NCI-H748 (cell line): Measurements from ENCODE around the gene PACSIN2.
"Not testable (repeated sequence)": the region's sequence is repeated elsewhere in the genome, so short reads cannot be mapped to it uniquely, and the experiment has no call there.

Experiments used
- DNase-seq: peaks from one replicate; lab custom pipeline; 2025; ENCODE audit not compliant: unreplicated experiment; lab: John Stamatoyannopoulos, UW

Gene PACSIN2

DNA sequence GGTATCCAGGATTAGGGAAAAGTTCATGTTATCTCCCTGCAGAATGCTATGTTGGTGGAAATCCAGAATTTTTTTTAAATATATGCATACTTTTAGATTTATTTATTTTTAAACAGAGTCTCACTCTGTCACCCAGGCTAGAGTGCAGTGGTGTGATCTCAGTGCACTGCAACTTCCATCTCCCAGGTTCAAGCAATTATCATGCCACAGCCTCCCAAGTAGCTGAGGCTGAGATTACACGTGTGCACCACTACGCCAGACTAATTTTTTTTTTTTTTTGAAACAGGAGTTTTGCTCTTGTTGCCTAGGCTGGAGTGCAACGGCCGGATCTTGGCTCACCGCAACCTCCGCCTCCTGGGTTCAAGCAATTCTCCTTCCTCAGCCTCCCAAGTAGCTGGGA lies 2.6 kb downstream of the PACSIN2 start:
- no peak for DNase-seq

DNA sequence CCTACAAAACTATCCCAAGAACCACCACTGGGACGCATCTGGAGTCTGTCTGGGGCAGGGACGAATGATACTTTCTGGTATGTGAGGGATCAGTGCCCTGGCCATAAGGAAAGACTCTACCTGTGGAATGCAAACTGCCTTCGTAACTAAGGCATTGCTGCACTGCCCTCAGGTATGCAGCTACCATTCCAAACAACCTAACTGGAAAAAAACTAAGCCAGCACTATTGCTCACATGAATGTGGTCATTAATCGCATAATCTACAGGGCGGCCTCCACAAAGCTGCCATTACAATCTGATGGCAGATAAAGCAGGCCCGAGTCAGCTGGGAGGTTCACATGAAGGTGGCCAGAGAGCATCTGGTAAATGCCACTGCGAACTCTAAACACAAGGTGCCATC lies 3.9 kb downstream of the PACSIN2 start:
- DNase-seq: no peak

DNA sequence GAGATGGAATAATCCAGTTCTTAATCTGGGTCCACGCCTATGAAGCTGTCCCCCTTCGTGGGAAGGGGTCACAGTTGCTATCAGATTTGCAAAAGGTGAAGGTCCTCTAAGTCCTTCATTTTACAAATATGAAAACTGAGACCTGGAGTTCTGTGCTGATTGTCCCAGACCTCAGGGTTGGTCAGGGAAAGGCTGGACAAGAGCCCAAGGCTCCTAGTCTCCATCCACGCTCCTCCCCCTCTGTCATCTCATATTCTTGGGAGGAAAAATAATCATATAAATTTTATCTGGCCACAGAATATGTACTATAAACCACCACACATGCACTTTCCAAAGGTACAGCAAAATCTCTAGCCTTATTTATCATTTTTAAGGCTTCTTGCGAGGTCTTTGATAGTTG lies 5.5 kb downstream of the PACSIN2 start:
- DNase-seq: no peak

DNA sequence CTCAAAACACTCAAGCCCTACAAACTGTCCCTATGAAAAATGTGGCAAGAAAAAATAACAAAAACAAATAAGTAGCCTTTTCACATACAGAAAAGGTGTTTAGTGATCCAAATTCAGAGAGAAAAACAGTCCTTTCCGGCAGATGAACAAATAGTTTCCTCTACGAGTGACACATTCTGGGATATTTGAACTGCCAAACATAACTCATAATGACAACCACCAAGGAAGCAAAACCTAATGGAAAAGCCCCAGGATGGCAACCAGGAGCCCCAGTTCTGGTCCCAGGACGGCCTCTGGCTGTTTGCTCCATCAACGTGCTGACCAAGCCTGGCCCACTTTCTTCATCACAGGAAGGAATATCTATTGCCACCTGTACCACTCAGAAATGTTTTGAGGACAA lies 6.0 kb downstream of the PACSIN2 start:
- DNase-seq: no peak

DNA sequence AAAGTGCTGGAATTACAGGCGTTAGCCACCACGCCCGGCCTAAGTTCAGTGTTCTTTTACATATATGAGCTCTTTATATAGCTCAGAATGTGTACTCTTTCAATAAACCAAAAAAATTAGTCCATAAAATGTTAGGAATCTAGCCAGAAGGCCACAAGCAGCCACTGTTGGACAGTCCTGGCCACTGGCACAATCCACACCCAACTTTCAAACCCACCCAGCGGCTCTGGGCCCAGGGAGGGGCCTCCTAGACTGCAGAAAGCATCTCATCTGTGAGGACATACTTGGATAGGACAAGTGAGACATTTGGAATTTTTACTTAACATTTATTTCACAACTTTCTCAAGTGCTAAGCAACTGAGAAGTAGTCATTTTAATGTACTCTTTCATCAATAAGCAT lies 6.4 kb downstream of the PACSIN2 start:
- no peak for DNase-seq

DNA sequence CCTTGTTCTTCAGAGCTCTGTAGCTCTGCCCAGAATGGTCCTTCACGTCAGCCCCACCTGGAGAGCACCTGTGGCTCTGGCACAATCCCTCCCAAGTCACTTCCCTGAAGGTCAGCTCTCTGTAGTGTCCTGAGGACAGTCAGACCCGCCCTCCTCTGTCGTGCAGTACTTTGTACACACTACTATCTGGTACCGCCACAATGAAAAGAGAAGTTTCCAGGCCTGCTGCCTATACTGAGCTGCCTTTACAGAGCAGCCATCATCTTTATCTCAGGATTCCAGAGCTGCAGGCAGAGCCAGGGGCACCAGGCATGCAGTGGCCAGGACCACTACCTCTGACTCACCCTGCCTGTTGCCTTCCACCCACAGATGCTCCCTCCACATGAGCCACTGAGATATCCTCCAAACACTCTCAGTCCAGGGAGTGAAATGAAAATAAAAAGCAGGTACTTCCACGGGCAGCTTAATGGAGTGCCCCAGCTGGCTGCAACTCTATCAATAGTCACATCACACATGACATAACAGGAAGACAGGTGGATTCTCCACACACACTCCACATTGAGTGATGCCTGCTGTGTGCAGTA lies 7.3 kb downstream of the PACSIN2 start:
- DNase-seq: no peak

DNA sequence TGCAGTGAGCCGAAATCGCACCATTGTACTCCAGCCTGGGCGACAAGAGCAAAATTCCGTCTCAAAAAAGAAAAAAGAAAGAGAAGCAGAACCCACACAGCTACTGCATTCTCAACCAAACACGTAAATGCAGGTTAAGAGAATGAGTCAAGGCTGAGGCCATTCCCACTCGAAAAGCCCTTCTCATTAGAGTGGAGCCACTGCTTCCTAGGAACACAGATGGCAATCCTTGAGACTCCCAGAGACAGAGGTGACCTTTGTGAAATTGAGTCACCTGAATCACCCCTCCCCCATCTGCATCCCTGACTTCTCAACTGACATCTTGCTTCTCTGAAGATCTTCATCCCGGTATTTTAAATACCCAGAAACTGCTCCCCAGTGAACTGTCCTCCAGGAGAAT lies 8.2 kb downstream of the PACSIN2 start:
- DNase-seq: no peak

DNA sequence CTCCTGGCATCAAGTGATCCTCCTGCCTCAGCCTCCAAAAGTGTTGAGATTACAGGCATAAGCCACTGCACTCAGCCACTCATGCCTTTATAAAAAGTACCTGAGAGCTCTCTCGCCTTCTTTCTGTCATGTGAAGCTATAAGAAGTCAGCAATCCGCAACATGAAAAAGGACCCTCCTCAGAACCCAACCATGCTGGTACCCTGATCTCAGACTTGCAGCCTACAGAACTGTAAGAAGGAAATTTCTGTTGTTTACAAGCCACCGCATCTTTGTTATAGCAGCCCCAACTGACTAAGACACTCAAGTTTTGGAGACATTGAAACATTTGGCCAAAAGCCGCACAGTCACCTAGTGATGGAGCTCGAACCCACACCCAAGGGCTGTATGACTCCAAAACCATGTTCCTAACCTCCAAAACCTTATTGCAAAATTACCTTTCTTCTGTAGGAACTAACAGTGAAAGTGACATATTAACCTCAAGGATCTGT lies 8.9 kb downstream of the PACSIN2 start:
- no peak for DNase-seq

DNA sequence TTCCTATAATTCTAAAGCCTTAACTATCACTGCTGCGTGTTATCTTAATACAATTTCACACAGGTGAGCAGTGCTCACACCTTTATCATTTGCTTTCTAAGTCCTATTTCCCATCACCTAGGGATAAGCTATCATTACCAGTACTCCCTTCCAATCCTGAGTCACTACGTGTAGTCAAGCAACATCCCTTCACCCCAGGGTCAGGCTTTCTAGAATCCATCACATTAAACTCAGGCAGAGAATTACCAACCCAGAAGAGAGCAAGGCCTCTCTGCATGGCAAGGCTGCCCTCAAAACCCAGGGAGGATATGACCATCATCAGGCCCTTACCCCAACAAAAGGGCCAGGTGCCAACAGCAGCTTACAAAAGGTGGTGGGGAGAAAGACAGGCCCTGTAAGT lies 9.8 kb downstream of the PACSIN2 start:
- DNase-seq: no peak

DNA sequence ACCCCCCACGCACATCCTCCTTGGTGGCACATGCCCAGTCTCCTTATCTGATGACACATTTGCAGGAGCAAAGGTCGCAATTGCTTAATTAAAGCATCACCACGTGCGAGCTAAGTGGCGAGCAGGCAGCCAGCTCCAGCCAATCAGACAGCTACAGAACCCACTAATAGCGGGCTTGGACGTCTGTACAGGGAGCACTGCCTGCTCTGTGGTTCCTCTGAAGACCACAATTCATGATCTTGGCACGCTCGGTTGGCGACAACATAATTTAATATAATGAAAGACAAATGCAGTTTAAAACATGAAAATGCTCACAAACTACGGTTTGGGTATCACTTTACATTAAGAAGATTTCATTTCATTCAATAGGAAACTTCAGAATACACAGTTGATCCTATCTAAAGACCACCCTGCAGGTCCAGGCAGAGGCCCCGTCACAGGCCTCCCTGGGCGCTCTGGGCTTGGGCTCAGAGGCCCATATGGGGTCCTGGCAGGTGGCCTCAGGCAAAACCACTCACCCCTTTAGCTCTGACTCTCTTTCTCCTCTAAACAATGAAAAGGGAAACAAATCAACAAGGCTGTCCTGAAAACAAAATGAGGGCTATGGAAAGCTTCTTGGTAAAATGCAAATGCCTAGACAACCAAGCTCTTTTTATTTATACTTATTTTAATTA lies 10.4 kb downstream of the PACSIN2 start:
- DNase-seq: no peak

DNA sequence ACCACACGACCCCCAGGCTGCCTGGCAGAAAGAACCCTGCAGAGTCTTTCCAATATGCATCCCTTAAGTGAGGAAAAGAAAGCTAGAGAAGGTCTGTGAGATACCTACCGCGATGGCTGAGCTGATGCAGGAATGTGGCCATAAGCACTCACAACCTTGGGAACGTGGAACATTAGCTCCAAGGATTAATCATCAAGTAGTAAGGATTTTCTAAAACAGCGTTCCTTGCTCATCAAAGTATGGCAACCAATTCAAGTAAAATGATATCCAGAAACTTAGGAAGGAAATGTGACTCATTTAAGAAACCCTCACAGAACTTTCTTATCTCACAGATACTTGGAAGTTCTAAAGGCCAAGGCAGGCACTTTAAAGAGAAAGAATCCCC lies 12.8 kb downstream of the PACSIN2 start:
- no peak for DNase-seq

DNA sequence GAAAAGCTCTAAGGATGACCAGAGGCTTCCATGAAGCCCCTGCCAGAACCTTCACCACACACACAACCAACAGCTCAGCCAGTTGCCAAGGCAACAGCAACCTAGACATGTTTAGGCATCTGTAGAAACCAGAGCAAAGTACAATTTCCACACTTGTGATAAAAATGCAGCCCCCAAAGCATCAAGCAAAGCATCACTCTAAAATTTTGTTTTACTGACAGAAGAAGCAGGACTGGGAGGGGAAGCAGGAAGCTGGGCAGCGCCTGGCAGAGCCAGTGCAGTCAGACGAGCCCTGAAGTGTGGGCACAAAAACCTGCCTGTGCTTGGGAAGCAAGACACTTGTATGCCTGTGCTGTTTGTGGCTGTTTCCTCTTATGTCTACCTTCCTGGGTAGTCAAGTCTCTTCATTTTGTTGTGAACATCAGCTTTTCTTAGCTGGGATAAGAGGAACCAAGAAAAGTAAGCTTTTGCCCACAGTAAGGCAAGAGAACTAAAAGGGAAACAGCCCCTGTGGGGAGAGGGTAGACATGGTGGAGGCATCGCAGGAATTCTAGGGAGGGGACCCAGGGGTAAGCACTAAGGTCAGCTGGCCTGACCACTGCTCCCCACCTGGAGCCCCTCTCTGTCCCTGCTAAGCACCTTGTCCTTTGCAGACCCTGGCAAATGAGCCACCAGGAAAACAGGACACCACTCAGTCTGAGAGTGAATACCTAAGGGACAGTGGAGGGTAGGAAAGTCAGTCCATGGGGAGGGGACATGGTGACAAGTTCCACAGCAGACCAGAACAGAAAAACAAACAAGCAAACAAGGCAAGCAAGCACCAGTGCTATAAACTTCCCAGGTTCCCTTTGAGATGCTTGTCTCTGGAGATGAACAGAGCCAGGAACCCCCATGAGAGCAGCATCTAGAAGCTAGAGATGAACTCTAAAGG lies 13.4 kb downstream of the PACSIN2 start:
- no peak for DNase-seq

DNA sequence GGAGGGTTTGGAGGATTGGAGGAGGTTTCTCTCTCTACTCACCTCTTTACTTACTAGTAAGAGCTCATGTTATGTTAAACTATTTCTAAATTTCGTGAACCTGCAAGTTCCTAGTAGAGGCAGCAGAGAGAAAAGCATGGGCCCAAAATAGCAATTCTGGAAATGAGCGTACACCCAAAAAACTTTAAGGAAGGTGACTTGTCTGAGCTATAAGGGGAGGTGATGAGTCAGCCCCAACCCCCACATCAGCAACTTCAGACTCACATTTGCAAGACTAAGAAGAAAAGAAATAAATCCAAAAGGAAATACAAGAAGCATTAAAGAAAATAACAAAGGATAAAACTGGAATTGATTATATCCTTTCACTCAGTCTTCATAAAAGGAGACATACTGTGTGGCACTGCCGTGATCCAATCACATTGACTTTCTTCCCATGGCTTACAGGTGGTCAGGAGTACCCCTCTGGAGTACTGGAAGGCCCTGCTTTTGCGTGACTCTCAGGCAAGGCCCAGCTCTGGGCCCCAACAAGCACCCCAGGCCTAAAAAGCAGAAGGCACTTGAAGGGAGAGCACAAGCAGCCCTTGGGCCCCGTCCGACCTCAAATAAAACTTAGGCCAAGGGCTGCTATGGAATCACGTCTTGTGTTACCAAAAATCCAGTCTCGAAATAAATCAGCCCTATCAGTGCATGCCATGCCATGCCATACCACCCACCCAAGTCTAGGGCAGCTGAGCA lies 14.3 kb downstream of the PACSIN2 start:
- DNase-seq: no peak

DNA sequence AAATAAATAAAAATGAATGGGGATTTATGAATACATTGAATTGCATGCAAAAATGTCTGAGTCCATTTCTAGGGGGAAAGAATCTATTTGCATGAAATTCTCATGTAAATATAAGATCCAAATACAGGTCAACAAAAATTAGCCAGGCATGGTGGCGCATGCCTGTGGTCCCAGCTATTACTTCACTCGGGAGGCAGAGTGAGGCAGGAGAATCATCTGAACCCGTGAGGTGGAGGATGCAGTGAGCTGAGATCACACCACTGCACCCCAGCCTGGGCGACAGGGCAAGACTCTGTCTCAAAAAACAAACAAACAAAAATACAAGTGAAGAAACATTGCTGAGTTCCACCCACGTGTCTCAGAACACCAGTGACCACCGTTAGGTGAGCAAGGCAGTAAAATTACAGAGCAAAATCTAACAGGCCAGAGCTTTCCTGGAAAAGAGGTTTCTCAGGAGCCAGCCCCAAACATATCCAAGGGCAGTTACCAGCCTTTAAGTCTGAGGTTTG lies 17.3 kb downstream of the PACSIN2 start:
- DNase-seq: no peak

DNA sequence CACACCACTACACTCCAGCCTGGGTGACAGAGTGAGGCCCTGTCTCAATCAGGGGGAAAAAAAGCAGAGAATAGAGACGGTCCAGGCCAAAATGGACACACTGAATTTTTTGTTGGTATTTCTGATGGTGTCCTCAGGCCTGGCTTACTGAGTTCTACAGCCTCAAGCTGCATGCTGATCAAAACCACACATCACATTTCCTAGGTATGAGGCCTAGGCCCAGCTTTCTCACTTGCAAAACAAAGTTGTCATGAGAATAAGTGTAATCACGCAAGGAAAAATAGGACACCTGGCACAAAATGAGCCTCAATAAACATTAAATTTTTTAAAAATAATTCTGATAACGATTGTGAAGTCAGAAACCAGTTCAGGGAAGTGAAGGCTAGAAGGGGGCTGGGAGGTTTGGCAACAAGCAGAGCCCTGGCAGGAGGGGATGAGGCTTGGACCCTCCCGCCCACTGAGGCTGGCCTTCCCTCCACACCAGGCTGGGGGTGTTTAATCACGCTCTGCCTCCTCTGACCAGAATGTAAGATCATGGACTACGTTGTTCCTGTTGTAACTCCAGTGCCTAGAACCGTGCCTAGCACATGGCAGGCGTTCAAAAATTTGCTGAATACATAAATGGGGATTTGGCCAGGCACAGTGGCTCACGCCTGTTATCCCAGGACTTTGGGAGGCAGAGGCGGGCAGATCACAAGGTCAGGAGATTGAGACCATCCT lies 18.1 kb downstream of the PACSIN2 start:
- no peak for DNase-seq

DNA sequence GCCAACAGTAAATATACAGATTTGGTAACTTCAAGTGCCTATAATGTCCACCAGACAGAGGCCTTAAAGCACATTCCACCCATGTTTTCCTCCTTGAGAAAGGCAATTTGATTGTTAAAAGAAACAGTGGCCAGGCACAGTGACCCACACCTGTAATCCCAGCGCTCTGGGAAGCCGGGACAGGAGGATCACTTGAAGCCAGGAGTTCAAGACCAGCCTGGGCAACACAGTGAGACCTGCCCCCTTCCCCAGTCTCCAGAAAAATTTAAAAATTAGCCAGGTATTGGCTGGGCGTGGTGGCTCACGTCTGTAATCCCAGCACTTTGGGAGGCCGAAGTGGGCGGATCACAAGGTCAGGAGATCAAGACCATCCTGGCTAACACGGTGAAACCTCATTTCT lies 19.3 kb downstream of the PACSIN2 start:
- DNase-seq: not testable (repeated sequence)

DNA sequence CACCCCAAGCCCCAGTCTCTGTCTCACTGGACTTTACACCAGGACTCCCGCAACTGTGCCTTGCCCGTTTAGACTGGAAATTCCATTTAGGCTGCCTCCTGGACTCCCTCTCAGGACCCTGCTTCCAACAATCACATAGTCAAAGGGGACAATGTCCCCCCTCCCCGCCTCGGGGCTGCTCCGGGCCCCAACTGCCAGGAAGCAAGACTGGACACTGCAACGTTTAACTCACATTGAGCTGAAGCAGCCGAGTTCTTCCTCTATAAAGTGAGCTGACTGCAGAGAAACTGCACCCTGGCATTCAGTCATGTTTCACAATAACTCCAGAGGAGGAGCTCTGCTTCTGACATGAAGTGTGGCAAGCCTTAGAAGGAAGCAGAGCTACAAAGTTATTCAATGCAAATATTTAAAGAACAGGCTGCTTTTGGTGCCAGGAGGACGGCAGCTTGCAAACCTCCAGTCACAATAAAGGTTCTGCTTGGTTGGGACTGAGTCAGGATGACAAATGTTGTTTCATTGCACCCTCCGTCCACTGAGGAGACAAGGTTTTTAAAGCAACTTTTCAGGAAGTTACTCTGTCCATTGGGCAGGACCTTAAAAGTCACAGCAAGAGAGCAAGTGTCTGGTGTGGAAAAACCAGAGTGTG lies 19.9 kb downstream of the PACSIN2 start:
- no peak for DNase-seq

DNA sequence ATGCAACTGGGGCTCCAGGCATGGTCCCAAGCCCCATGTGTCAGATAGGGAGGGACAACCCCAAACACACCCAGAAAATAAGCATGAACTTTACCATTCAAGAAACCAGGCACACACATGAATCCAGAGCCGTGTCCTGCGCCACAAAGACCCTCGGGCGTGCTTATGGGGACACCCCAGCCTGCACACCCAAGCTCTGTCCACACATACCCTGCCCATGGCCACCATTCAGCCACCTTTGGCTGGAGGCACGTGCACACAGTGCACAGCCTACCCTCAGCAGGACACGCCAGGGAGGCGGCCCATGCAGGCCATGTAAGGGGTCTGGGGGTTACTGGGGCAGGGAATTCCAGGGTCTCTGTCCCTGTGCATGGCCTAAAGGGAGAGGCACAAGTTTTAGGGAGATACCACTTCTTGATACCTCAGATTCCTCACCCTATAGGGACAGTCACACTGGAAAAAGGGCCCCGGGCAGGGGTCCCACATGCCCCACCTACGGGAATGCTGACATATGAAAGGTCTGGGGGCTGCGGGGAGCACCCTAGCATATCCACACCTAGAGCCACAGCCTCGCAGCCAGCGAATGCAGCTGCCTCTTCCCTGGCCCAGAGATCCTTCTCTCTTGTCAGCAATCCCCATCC lies 20.6 kb downstream of the PACSIN2 start:
- DNase-seq: no peak

DNA sequence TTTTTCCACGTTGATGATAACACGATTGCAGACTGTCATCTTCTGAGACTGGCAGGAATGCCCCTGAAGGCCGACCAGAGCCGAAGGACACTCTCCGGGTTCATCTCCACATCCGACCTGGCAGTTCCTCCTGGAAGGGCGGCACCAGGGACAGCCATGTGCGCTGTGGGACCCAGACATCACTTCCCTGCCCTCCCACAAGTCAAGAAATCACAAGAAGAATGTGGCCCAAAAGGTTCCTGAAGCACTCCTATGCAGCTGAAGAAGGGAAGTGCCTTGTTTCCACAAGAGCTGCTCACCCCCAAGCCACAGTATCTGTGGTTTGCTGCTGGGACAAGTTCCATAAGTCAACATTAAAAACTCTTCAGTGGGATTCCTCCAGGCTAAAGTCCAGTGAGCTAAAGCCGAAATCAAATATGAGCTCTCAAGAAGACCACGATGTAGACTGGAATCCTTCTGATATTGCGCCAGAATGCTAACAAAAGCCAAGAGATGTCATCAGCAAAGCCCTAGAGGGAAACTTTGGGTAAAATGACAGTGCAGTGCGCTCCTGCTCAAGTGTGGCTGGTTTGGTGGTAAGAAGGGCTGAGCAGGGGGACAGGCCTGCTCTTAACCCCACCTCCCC lies 21.2 kb downstream of the PACSIN2 start:
- no peak for DNase-seq
